GM18505 (cell line): ENCODE results near the gene COL16A1.

Experiments used
- ATAC-seq: cut with Tn5 transposase; IDR thresholded peaks from one replicate; pipeline ENCODE4 v1.9.1; 2021; ENCODE audit not compliant: unreplicated experiment
- POLR2A ChIP-seq: IDR thresholded peaks from 4 replicates; pipeline ENCODE4 v1.6.1; 2011; ENCODE audit warnings: borderline replicate concordance; ENCODE audit not compliant: insufficient read depth, insufficient read length; ENCODE audit errors: extremely low read depth

The COL16A1 gene

GRCh38 chr1:31703431-31704270, at the start of gene COL16A1:
TSS of gene COL16A1 (minus strand) at chr1:31704017. CDS start at chr1:31702193, 1,824 bp downstream.
- TF ChIP-seq POLR2A: no peak
- no peak for ATAC-seq

DNA sequence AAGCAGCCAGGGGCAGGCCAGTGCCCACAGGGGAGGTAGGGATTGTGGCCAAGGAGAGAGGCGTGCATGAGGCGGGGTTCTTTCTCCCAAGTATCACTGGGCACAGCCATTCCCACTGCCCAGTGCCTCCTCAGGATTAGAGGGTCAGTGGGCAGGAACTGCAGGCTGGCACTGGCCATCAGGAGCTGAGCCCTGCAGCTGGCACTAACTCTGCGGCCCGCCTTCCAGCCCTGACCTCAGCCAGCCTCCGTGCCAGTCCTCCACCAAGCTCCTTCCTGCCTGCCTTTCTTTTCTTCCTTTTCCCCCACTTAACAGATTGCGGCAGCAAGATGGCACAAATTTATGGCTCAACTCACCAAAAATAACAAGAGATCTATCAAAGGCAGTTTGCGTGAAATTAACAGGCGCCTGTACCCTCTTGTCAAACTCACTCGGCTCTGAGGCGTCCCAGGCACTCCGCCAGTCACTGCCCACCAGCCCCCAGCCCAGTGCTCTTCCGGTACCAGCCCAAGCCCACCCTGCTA, 49.2 kb upstream of the COL16A1 start:
- no peak for TF ChIP-seq POLR2A
- ATAC-seq: no peak

DNA sequence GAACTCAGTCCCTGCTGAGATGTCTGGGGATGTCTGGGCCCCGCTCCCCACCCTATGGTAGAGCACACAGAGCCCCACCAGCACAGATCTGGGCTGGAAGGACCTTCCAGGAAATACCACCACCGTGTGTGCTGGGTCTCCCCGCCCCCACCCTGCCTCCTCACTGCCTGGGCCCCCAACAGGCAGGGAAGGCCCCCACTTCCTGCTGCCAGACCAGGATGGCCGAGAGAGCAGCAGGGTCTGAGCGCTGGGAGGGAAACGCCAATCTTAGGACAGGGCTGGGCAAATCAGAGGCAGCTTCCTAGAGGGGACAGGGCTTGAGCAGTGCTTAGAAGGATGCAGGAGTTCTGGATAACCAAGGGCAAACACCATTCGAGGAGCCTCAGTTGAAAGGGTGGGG, 48.4 kb upstream of the COL16A1 start:
- ATAC-seq: no peak
- no peak for TF ChIP-seq POLR2A

- TF ChIP-seq POLR2A: no peak
These were observed 48.0 kb upstream of the COL16A1 start for GRCh38 chr1:31751822-31752241.

DNA sequence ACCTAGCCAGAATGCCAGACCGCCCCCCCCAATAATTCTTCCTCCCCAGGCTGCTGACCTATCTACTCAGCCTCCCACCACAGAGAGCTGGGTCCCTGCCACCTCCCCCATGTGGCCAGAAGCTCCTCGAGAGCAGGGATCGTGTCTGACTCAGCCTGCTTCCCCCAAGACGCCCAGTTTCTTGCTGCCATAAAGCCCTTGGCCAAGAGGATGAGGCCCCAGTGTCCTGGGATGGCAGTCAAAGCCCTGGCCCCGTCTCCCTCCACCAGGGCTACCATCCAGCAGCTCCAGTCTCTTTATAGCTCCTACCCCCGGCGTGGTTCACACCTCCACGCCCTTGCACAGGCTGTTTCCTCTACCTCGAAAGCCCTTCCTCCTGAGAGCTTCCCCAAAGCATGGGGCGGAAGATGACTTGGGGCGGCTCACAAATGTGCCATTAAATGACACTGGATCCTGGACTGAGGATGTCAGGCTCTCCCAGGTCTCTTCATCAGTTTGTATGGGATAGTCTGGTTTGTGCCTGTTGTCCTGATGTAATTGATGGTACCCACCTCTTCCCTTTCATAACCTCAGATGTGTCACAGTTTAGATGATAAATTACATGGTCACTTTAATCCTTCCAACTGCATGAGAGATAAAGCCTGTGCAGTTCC, 47.2 kb upstream of the COL16A1 start:
- TF ChIP-seq POLR2A: no peak
- no peak for ATAC-seq

More at GRCh38 chr1:31751822-31752241, 48.0 kb upstream of the COL16A1 start:
- ATAC-seq: no peak

GRCh38 chr1:31749785-31750735, 46.2 kb upstream of the COL16A1 start:
- ATAC-seq: no peak
- no peak for TF ChIP-seq POLR2A

DNA sequence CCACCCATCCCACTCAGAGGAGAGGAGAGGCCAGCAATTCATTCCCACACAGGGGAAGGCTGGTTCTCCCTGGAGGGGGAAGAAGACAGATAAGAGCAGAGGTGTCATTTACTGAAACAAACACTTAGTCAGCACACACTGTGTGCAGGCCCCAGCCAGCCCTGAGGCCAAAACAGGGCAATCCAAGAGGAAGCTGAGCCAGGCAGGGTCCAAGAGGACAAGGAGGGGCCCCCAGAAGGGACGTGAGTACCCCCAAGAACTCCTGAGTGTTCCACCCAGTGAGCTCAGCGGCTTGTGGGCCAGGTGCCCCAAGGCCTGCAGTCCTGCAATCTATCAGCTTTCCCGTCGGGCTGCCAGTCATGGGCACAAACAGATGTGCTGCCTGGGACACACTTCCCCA, 44.5 kb upstream of the COL16A1 start:
- no peak for ATAC-seq
- no peak for TF ChIP-seq POLR2A

DNA sequence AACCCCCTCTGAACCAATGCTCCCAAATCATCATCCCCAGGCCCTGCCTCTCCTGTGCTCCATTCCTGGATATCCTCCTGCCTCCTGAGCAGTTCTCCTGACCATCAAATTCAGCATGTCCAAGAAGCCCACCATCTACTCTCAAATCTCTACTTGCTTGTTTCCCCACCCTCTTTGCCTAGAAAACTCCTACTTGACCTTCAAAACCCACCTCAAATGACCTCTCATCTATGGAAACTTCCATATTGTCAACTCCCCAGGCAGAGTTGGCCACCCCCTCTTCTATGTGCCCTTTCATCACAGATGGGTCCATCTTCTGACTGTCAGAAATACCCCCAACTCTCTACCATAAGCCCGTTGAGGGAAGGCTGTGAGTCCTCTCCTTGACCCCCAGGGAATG, 43.5 kb upstream of the COL16A1 start:
- no peak for TF ChIP-seq POLR2A
- no peak for ATAC-seq

DNA sequence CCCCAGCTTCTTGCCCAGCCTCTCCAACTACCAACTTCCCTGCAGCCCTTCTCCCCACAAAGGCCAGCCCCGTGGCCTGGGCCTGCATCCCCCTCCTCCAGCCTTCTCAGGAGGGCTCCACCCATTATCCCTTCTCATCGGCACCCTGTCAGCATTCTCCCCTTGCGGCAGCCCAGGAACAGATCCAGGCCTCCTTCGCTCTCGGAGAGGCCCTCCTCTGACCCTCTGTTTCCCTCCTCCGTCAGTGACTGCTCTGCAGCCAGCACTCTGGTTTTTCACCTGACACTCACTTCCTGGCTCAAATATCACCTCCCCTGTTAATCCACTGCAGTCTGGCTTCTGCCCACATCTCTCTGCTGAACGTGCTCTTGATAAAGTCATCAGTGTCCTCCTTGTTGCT, 42.9 kb upstream of the COL16A1 start:
- ATAC-seq: no peak
- no peak for TF ChIP-seq POLR2A

DNA sequence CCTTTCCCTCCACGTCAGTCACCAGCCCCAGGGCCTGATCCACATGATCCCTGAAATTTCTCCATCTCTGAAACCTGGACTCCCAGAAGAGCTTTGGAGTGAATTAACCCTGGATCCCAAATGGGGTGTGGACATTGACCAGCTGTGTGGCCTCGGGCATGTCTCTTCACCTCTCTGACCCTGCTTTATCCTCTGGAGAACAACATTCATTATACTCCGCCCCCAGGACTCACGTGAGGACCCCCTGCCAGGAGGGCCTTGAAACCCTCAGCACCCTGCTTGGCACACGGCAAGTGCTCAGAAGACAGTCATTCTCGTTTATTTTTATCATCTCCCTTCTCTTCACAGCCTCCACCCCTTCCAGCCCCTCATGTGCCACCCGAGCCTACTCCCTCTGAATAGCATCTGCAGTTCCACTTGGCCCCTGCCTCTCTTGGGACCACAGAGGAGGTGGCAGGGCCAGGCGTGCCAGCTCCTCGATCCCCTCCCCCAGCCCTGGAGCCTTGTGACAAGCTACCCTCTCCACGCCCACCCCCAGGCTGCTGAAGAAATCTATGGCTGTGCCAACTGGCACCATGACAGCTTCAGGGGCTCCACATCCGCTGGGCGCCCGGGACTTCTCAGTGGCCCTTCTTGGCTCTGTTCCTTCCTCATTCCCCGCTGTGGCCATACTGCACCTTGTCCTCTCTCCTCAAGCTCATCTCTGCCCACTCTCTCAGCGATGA, 42.3 kb upstream of the COL16A1 start:
- no peak for TF ChIP-seq POLR2A

GRCh38 chr1:31745096-31745945, 41.5 kb upstream of the COL16A1 start:
- ATAC-seq: no peak
- TF ChIP-seq POLR2A: no peak

More for the DNA sequence above, 42.3 kb upstream of the COL16A1 start:
- no peak for ATAC-seq

GRCh38 chr1:31744165-31744888, 40.5 kb upstream of the COL16A1 start:
- peak; percentile 63 for ATAC-seq
- TF ChIP-seq POLR2A: no peak
